Cortex of kidney (tissue), 1 donor: Measurements from ENCODE around the gene UMAD1.

Experiments used
- DNase-seq: peaks from one replicate; lab custom pipeline; 2025; lab: John Stamatoyannopoulos, UW

The UMAD1 gene

DNA sequence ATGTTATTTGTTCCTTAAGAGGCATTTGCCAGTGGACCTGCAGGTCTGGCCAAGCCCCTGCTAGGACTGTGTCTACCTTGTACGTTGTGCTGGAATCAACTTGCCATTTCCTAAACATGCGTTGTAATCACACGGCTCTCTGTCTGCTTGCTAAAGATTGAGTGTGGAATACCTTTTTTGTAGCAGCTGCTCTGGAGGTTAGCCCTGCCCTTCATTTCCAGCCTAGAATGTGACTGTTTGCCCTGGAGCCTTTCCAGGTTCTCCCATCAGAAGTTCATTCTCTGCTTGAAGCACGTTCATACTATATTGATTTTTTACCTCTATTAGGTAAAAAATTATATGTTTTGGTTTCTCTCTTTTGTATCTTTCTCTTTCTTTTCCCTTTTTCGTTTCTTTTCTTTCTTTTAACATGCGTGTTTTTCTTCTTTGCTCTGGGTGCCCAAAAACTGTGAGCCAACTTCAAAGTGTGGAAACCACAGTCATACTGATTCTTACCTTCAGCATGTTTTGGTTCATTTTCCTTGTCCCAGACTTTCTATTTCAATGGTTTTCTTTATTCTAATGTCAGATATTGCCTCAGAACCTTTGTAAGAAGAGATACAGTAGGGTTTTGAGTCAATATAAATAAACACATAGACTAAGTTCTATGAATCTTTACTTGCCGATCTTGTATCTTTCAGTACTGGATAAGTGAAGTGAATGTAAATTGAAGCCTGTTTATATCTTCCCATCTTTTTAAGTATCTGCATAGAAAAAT is 189.7 kb downstream of the UMAD1 start:
- no peak for DNase-seq

DNA sequence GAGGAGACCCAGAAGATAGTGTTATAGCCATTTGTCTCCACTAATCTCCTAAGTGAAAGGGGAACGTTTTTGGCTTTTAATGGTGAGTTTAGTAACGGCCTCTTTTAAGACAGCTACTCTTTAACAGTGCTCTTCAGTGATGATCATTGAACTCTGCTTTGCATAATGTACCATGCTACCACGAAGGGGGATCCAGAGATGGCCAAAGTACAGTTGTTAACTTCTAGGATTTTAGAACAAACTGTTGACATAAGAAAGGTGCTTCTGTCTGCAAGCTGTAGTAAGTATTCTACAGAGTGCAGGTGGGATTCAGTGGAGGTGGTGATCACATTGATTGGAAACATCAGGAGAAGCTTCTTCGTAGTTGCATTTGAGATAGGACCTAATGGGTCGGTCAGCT is 192.0 kb downstream of the UMAD1 start:
- DNase-seq: no peak

DNA sequence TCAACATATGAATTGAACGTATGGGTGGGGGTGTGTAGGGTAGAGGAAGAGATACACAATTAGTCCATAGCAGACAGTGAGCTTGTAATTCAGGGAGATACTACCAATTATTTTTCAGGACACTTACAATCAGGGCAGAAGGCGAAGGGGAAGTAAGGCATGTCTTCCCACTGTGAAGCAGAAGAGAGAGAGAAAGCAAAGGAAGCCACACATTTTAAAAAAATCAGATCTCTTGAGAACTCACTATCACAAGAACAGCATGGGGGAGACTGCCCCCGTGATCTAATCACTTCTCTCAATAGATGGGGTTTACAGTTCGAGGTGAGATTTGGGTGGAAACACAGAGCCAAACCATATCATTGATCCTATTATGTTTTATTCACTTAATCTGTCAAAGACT is 194.2 kb downstream of the UMAD1 start:
- no peak for DNase-seq

DNA sequence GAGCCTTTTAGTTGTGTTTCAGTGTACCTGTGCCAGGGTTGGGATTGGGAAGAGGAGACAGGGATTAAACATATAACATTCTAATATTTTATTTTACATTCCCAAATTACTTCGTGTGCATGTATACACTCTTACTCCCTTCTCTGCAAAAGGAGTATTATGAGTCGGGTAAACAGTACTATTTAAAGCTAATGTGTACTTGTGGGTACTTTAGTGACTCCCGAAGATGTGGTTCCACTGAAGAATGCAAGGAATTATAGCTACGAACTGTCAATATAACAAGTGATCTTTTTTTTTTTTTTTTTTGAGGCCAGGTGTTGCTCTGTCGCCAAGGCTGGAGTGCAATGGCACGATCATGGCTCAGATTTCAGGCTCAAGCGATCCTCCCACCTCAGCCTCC is 200.5 kb downstream of the UMAD1 start:
- DNase-seq: no peak

DNA sequence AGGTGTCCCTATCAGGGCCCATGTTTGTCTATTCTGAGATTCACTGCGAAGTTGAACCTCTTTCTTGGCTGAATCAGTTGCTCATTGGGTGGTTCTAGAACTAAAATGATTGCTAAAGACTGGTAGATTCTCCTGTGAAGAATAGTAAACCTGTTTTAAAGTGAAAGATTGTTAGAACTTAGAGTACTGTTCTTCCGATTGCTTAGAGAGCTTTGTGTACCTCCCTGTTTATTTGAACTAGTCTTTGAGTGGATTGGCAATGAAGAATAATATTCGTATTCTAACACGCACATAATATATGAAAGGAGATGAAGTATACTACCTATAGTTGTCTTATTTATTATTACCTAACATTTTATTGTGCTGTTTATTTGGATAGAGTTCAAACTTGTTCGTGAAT is 202.7 kb downstream of the UMAD1 start:
- DNase-seq: no peak

DNA sequence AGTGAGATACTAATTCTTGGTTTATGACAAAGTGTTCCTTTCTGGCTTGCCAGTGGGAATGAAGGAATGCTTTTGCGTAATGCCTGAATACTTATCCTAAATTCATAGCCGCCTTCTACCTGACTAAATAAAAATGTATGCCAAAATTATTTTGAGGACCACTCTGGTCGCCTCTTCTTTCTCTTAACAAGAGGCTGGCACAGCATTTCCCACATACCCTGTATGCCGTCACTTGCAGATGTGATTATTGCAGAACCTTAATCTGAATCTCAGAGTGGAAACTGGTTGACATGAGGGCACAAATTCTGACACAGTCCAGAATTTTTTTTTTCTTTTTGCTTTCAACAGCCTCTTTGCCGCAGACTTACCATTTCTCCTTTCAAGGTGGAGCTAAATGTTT is 203.4 kb downstream of the UMAD1 start:
- DNase-seq: no peak

DNA sequence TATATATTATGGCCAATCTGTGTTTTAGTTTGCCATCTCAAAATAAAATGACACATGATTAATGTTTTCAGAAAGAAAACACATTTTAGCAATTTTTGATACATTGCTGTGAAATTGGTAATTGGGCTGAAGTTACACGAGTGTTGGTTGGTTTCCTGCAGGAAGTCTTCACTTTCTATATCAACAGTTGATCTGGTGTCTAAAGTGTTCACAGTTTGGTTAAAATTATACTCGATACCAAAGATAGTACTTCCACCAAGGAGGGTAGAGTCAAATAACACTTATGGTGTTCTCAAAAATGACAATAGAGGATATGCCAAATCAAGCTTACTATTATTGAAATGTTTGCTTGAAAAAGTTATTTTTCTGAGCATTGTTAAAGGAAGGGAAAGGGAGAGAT is 207.7 kb downstream of the UMAD1 start:
- DNase-seq: no peak

DNA sequence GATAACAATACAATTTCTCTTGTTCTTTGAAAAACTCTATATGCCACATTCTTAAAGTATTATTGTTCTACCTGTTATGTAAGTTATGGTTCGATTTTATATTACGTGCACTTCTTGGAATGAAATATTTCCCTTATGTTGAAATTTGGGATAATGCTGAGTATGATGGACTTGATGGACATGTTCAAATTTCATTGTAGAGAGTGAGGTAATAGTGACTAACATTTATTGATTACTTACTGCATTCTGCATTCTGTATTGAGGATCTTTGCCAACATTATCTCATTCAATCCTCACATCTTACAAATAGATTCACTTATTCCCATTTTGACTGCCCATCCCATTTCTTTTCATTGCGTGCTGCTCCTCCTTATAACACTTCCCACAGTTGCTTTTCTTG is 208.3 kb downstream of the UMAD1 start:
- no peak for DNase-seq

DNA sequence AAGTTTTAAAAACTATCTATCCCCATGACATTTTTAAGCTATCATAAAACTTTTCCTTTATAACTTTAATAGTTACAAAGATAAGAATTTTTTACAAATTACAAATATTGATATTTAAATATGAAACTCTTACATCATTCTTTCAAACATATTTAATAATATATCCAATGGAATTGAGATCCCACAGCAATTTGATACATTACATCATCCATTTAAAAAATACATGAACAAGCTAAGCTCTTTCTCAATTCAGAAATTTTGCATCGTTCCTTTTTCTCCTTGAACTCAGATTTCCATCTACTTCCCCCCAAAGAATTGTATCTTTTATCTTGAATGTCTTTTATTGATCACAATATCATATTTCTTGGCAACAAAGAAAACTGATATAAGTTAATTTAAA is 209.6 kb downstream of the UMAD1 start:
- DNase-seq: no peak

DNA sequence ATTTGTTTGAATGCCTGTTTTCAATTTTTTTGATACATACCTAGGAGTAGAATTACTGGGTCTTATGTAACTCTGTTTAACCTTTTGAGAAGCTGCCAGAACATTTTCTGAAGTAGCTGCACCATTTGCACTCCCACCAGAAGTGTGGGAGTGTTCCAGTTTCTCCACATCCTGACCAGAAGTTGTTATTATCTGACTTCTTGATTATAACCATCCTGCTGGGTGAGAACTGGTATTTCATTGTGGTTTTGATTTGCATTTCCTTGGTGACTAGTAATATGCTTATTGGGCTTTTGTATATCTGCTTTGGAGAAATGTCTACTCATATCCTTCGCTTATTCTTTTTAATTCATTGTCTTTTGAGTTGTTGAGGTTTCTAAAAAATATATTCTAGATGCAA is 210.8 kb downstream of the UMAD1 start:
- DNase-seq: no peak

DNA sequence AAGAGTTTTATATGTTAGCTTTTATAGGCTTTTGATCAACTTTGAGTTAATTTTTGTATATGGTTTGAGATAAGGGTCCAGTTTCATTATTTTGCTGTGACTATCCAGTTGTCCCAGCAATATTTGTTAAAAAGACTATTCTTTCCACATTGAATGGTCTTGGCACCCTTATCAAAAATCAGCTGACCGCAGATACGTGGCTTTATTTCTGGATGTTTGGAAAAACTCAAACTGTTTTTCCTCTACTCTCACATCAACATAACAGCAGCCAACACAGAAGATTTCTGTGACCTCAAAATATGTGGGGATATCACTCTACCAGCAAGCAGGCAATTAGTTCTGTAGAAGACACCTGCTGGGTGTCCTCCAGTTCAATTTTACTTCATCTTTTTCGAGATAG is 211.4 kb downstream of the UMAD1 start:
- DNase-seq: no peak

DNA sequence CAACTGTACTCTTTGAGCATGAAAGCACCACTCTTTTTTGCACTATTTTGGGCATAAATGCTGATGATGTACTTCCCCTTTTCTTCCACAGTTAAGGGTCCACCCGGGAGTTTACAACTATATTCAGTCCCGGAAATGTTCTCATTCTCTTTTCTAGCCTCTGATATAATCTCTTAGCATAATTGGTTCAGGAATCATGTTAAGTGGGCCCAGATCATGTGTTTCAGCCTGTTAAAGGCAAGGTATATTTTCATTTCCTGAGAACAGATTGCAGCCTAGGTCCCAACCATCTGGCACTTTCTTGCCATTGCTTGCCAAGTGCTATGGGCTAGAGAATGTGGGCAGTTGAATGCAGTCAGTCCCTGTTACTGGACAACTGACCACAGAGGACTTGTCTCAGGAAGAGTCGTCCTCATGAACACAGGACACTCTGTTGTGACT is 216.6 kb downstream of the UMAD1 start:
- no peak for DNase-seq

DNA sequence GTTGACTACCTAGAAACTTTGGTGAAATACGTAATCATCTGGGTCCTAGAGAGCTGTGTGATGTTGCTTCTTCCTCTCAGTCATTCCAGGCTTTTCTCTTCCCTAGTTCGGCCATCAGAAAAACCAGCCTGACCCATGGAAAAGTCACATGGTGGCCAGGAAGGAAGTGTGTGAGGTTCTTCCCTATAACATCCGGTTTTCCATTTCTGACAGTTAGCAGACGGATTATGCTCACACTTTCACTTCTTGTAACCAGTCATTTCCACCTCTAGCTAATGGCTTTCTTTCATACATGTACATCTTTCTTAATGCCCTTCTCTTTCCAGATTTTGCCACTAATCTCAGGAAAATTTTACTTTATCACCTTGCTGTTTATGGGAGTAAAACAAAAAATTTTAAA is 218.0 kb downstream of the UMAD1 start:
- DNase-seq: no peak

DNA sequence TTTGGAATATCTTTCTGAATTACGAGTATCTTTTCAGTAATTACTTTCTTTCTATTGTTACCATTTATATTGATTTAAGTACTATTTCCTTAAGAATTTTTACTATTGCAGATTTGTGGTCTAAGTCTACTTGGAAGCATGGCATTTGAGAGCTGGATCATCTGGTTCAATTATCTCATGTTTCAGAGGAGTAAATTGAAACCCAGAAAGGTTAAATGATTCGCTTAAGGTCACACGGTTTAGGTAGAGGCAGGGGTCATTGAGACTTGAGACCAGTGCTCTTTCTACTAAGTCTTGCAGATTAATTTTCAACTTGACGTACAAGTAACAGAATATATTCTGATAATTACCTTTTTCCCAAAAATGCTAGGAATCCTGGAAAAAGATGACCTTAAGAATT is 218.9 kb downstream of the UMAD1 start:
- DNase-seq: no peak

DNA sequence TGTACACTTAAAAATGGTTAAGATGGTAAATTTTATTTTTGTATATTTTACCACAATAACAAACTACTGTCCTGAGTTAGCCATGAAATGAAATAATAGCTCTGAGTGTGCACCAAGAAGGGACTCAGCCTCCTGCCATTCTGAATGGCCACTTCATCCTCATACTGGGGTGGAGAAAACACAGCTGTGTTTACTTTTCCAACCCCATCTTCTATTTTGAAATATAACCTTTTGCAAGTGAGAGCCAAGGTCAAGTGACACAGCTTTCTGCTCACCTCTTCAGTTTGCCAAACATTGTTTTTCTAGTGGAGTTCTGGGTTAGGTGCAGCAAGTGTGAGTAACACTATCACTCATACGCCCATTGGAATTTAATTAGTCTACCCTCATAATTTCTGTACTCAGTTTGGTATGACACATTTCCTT is 220.7 kb downstream of the UMAD1 start:
- DNase-seq: no peak

DNA sequence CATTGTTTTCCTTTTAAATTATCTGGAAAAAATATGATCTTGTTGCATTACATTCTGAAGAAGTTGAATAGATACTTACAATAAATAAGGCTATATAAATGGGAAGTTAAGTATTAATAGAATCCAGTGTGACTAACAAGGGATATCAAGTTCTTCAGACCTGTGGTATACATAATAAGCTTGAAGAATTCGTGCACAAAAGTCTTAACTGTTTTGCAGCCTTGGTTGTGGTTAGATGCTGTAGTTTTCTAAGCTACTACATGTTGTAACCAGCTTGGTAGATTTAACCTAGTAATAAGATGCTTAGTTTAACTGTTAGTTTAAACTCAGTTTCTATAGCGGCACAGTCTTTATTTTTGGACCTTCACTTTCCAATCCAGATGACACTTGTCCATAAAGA is 221.8 kb downstream of the UMAD1 start:
- no peak for DNase-seq

DNA sequence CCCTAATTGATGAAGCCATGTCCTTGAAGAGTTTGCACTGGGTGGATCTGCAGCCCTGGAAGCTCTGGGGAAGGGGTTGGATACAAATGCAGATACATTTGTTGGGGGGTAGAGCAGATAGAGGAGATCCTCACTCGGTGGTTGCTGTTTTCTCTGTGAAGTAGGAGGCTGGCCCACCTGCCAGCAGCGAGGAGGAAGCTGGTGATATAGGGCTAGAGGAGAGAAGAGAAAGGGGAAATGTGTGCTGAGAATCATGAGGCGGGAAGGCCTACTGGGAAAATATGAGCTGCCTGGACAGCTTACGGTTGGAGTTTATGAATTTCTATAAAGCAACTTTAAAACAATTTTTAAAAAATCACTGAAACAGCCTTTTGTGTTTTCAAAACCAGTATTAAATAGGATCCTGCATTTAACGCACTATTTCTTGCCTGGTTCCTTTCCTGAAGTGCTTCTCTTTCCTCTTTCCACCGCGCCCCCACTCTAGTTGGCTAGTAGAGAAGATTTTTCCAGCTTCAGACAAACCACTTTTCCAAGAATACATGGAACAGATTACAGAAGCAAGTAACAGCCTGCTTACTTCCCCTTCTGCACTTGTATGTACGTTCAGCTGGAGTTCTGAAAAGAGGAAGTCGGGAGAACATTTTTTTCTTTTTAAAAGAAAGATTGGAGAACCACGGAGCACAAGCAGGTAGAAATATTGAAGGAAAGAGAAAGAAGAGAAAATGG is 227.5 kb downstream of the UMAD1 start:
- no peak for DNase-seq

DNA sequence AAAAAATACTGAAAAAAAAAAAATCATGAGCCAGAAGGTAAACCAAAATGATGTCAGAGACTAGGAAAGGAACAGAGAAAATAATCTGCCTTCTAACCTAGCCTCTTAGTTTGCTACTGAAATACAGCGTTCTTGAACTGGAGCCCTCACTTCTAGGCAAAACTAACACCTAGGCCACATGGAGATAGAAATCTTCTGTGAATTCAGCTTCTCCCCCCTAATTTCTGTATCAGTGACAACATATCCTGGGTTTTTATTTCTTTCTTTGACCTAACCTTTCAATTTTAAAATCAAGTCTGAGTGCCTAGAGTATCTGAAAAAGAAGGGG is 228.0 kb downstream of the UMAD1 start:
- no peak for DNase-seq

DNA sequence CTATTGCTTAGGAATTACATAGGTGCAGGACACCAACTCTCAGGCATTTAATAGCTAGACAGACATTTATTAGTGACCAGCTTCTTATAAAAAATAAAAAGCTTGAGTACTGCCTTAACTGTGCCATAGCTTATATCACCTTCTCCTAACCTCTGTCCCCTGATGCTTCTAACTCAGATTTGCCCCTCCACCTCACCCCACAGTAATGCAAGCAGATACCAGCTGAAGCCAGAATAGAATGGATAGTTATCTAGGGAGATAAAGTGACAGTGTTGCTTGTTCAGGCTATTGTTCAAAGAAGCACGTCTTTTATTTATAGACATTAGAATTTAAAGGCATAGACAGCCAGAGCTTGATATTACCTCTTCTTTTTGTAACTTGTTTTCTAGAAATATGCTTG is 228.5 kb downstream of the UMAD1 start:
- DNase-seq: no peak

DNA sequence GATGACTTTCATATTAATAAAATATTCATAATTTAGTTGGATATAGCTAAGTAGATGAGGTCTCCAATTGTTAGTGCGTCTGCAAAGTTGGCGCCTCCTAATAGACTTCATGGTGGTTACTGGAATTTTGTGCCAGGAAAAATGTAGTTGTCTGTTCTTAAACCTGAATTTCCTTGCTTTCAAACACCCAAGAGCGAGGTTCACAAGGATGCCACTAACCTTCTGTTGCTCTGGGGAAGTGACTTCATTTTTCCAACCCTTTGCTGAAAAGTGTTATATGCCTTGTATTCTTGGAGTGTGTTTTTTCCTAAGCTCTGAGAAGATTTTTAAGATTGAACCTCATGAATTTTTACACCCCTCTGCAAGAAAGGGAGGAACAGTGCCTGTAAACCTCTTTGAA is 229.1 kb downstream of the UMAD1 start:
- no peak for DNase-seq

DNA sequence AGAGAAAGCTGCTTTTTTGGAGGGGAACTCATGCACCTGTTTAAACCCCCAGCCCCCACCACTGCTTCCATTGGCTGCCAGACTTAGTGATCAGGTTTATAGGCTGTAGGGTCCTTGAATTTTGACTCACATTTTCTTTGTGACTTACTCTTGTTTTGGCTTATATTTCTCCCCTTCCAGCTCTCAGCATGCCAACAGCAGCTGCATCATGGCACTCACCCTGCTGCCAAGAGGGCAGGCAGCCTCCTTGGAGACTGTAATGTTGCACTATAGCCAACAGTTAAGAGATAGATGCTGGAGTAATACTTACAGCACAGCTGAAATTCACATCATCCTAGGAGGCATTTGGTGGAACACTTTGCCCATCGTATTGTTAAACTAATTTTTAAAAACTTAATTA is 230.0 kb downstream of the UMAD1 start:
- no peak for DNase-seq

DNA sequence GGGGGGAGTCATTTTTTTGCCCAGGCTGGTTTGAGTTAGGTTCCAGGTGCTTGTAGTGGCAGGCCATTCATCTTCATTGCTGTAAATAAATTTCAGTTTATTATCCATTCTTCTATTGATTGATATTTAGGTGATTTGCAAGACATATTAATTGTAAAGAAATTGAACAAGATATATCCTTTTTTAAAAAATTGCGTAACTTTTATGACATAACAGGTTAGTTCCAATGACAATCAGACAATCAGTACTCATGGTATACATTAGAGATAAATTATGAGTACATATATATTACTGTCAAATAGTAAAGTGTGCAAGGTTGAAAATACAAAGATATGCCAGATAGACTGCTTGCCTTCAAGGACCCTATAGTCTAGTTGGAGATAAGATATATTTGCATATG is 235.9 kb downstream of the UMAD1 start:
- DNase-seq: no peak

DNA sequence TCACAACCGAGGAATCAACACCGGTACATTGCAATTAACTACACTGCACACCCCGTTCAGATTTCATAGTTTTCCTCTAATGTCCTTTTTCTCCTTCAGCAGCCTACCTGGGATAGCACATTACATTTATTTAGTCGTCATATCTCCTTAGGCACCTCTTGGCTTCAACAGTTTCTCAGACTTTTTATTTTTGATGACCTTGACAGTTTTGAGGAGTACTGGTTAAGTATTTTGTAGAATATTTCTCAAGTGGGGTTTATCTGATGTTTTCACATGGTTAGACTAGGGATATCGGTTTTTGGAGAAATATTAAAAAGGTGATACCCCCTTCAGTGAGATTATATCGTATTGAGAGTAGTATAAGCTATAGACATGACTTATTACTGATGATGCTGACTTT is 241.0 kb downstream of the UMAD1 start:
- DNase-seq: no peak

DNA sequence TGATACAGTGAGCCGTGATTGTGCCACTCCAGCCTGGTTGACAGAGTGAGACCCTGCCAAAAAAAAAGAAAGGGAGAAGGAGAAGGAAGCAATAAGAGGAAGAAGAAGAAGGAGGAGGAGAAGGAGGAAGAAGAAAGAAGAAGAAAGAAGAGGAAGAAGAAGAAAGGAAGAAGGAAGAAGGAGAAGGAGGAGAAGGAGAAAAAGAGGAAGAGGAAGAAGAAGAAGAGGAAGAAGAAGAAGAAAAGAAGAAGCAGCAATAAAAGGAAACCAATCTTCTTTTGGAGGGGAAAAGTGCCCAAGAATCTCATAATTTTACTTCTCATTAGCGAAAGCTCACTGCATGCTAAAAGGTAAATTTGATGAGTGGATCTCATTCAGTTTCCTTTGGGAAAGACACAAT is 242.3 kb downstream of the UMAD1 start:
- DNase-seq: no peak
